Bronchial epithelial cell (primary cell): ENCODE results near the gene ERBB4. TPM values are rescaled to one million over a fixed set of nuclear protein-coding genes. Genes with fewer than 3 reads are reported as not detected.

Experiments
- DNase-seq: peaks from one replicate; pipeline ENCODE4 v3.0.0-alpha.2; 2010; ENCODE audit warnings: low read depth
- FAIRE-seq: peaks from 2 replicates; lab custom pipeline; 2011; peaks lifted over from hg19 to GRCh38; lab: Jason Lieb, UNC
- H3K27me3 ChIP-seq: 2 replicates; pipeline ENCODE4 v1.5.1; 2011; ENCODE audit warnings: low read length; ENCODE audit not compliant: control insufficient read depth, insufficient read depth
- H3K36me3 ChIP-seq: 2 replicates; pipeline ENCODE4 v1.5.1; 2011; ENCODE audit warnings: low read length; ENCODE audit not compliant: control insufficient read depth, insufficient read depth
- H3K4me3 ChIP-seq: 2 replicates; pipeline ENCODE4 v1.5.1; 2011; ENCODE audit warnings: mild to moderate bottlenecking, low read depth, low read length, control low read depth
- total RNA-seq: library from RNA; depleted of rRNA; stranded (reverse); fragments of >200 nt; gene quantifications from 2 replicates; pipeline ENCODE4 v1.2.1, GENCODE V29; 2014
- TF ChIP-seq, protein P1 (sequence below): IDR thresholded peaks from 2 replicates; pipeline ENCODE4 v1.5.1; 2011; ENCODE audit warnings: mild to moderate bottlenecking, moderate library complexity, low read length, control low read depth, inconsistent platforms; ENCODE audit not compliant: insufficient read depth, severe bottlenecking

Gene ERBB4
- total RNA-seq, 1 donor from 2014 or later, result under 0.01 TPM

DNA sequence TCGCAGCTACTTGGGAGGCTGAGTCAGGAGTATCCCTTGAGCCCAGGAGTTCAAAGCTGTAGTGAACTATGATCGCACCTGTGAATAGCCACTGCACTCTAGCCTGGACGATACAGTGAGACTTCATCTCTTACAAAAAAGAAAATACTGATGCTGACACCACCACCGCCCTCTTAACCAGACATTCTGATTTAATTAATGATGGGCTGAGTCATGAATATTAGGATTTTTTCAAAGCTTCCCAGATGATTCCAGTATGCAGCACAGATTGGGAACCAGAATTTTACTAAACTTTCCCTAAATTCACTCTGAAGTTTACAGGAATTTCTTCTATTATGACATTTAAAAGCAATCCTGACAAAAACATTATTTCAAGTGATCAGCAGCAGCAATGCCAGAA is 130.1 kb downstream of the ERBB4 start:
- no peaks in the 10 kb centered on the region for H3K27me3 ChIP-seq
- FAIRE-seq, result no peak
- no peaks in the 10 kb centered on the region for H3K36me3 ChIP-seq
- DNase-seq, result no peak
- H3K4me3 ChIP-seq, result no peak overlapping the region
- TF ChIP-seq, protein P1, sequence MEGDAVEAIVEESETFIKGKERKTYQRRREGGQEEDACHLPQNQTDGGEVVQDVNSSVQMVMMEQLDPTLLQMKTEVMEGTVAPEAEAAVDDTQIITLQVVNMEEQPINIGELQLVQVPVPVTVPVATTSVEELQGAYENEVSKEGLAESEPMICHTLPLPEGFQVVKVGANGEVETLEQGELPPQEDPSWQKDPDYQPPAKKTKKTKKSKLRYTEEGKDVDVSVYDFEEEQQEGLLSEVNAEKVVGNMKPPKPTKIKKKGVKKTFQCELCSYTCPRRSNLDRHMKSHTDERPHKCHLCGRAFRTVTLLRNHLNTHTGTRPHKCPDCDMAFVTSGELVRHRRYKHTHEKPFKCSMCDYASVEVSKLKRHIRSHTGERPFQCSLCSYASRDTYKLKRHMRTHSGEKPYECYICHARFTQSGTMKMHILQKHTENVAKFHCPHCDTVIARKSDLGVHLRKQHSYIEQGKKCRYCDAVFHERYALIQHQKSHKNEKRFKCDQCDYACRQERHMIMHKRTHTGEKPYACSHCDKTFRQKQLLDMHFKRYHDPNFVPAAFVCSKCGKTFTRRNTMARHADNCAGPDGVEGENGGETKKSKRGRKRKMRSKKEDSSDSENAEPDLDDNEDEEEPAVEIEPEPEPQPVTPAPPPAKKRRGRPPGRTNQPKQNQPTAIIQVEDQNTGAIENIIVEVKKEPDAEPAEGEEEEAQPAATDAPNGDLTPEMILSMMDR, result no peak

DNA sequence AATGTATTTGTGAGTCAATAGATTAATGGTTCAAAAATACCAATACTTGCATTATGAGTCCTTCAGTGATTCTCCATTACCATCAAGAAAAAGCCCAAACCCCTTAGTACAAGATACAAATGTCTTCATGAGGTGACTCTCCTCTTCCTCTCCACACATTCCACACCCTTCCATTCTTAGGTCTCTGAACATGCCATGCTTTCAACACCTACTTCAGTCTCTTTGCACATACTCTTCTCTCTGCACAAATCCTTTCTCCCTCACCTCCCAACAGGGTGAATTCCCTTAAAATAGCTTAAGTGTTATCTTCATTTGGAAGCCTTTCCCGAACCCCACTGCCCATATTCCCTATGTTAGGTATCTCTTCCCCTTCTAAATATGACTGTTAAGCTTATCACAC is 131.9 kb downstream of the ERBB4 start:
- no peak for FAIRE-seq
- TF ChIP-seq, protein P1, result no peak
- Histone ChIP-seq H3K27me3 (no peaks in the 10 kb centered on the region), H3K36me3 (no peaks in the 10 kb centered on the region), H3K4me3 (no peak overlapping the region)
- no peak for DNase-seq

DNA sequence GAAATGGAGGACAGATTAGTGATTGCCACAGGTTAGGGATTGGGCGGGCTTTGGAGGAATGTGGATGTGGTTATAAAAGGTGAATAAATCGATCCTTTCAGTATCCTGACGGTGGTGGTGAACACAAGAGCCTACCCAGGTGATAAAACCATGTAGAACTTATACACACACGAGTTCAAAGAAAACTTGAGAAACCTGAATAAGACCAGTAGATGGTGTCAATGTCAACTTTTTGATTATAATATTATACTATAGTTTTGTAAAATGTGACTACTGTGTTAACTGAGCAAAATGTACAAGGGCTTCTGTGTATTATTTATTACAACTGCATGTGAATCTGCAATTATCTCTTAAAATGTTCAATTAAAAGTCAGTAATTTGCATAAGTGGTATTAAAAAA is 136.3 kb downstream of the ERBB4 start:
- H3K36me3 ChIP-seq, result no peaks in the 10 kb centered on the region
- DNase-seq (no peak), FAIRE-seq (no peak)
- TF ChIP-seq, protein P1, result no peak
- H3K27me3 ChIP-seq, result no peaks in the 10 kb centered on the region
- H3K4me3 ChIP-seq, result no peak overlapping the region

DNA sequence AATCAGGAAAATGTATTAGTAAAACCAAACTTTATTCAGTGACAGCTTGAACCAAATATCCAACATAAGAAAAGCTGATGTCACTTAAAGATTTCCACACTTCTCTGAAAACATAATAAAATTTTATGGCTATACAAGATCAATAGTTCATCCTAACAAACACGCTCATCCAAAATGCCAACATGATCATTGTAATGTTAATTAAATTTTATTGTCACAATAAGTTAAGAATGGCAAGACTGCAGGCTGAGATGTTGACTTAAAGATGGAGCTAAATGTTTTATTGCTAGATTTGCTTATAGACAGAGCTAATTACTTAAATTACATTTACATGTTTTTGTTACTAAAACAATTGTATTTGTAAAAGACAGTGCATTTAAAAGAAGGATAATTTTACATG is 140.3 kb downstream of the ERBB4 start:
- no peaks in the 10 kb centered on the region for H3K36me3 ChIP-seq
- DNase-seq, result no peak
- H3K27me3 ChIP-seq, result no peaks in the 10 kb centered on the region
- H3K4me3 ChIP-seq, result no peak overlapping the region
- FAIRE-seq, result no peak
- TF ChIP-seq, protein P1, result no peak

DNA sequence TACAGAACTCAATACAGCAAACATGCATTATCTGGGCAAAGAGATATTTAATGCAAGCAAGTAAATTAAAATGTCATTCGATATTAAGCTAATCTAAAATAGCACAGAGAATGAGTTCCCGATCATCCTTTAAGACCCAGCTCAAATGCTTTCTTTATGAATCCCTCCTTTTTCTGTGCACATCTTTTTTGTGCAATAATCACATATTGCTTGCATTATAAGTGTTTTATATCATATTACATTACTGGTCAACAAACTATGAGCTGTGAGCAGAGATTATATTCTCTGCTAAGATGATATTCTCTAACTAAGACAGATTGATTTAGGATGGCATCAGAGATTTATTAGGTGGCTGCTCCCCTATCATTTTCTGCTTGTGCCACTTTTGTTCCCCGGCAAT is 146.1 kb downstream of the ERBB4 start:
- TF ChIP-seq, protein P1, result no peak
- DNase-seq (no peak), FAIRE-seq (no peak)
- Histone ChIP-seq H3K27me3 (no peaks in the 10 kb centered on the region), H3K36me3 (no peaks in the 10 kb centered on the region), H3K4me3 (no peak overlapping the region)

DNA sequence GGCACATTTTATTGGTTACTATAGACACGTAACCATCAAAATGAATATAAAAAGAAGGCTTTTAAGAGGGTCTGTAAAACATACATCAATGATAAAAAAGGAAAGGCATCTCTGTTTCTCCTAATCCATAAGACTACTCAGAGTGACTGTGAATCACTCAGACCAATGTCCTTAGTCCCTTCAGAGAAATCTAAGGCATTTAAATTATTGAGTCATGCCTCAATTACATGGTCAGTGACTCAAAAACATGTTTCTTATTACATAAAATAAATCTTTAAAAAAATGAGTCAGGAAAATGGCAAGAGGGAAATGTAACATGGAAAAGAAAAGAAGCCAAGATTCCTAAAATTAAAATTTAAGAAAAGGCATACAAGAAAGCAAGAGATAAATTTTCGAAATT is 146.6 kb downstream of the ERBB4 start:
- FAIRE-seq, result no peak
- Histone ChIP-seq H3K36me3 (no peaks in the 10 kb centered on the region), H3K4me3 (no peak overlapping the region), H3K27me3 (no peaks in the 10 kb centered on the region)
- TF ChIP-seq, protein P1, result no peak
- DNase-seq, result peak; percentile 85
